ENCODE measurements around the gene PGA5.
"Not testable (repeated sequence)": the region's sequence is repeated elsewhere in the genome, so short reads cannot be mapped to it uniquely, and the experiment has no call there.

PGA5 gene

GRCh38 chr11:61201476-61201875, 39.5 kb upstream of the PGA5 start:
- Histone ChIP-seq H3K4me3 (no peak overlapping the region), H3K27ac (no peak overlapping the region)
- no peak for DNase-seq (ENCODE audit: low spot score)
- TF ChIP-seq CTCF (IDR thresholded peaks at IDR 0.05) = no peak

- H3K4me3 ChIP-seq; DNase-seq (ENCODE audit: low spot score): not testable (repeated sequence)
Observed at GRCh38 chr11:61202950-61203746, 37.8 kb upstream of the PGA5 start, which contains the start of gene PGA3. TSS of gene PGA3 (plus strand) at chr11:61203515. CDS start at chr11:61203565, 50 bp downstream.

GRCh38 chr11:61203873-61204272, 37.1 kb upstream of the PGA5 start:
- H3K4me3 ChIP-seq; H3K27ac ChIP-seq; DNase-seq (ENCODE audit: low spot score): not testable (repeated sequence)

More at GRCh38 chr11:61202950-61203746, 37.8 kb upstream of the PGA5 start, which contains the start of gene PGA3:
- H3K27ac ChIP-seq = not testable (repeated sequence)

GRCh38 chr11:61204502-61205059, 36.4 kb upstream of the PGA5 start:
- H3K27ac ChIP-seq; H3K4me3 ChIP-seq; DNase-seq (ENCODE audit: low spot score): not testable (repeated sequence)

- not testable (repeated sequence) for H3K4me3 ChIP-seq; DNase-seq (ENCODE audit: low spot score); H3K27ac ChIP-seq
Observed at GRCh38 chr11:61207636-61208310, 33.2 kb upstream of the PGA5 start.

GRCh38 chr11:61210629-61211028, 30.3 kb upstream of the PGA5 start:
- not testable (repeated sequence) for H3K4me3 ChIP-seq; DNase-seq (ENCODE audit: low spot score); H3K27ac ChIP-seq

- H3K27ac ChIP-seq; H3K4me3 ChIP-seq; DNase-seq (ENCODE audit: low spot score): not testable (repeated sequence)
Observed at GRCh38 chr11:61211327-61211952, 29.5 kb upstream of the PGA5 start.

- H3K27ac ChIP-seq; DNase-seq (ENCODE audit: low spot score); H3K4me3 ChIP-seq: not testable (repeated sequence)
Observed at GRCh38 chr11:61212202-61212601, 28.8 kb upstream of the PGA5 start.

- not testable (repeated sequence) for H3K27ac ChIP-seq, H3K4me3 ChIP-seq
Observed at GRCh38 chr11:61213711-61214324, 27.2 kb upstream of the PGA5 start.

GRCh38 chr11:61218306-61218705, 22.7 kb upstream of the PGA5 start:
- H3K27ac ChIP-seq; H3K4me3 ChIP-seq; DNase-seq (ENCODE audit: low spot score): not testable (repeated sequence)

More at GRCh38 chr11:61213711-61214324, 27.2 kb upstream of the PGA5 start:
- DNase-seq (ENCODE audit: low spot score) = not testable (repeated sequence)

GRCh38 chr11:61219016-61219415, 22.0 kb upstream of the PGA5 start:
- DNase-seq (ENCODE audit: low spot score) = not testable (repeated sequence)

GRCh38 chr11:61222047-61222446, 18.9 kb upstream of the PGA5 start, which contains the start of gene PGA4:
TSS of gene PGA4 (plus strand) at chr11:61222347. CDS start at chr11:61222401, 54 bp downstream.
- not testable (repeated sequence) for H3K27ac ChIP-seq

More at GRCh38 chr11:61219016-61219415, 22.0 kb upstream of the PGA5 start:
- H3K4me3 ChIP-seq, H3K27ac ChIP-seq: not testable (repeated sequence)

GRCh38 chr11:61222692-61223091, 18.3 kb upstream of the PGA5 start:
- not testable (repeated sequence) for DNase-seq (ENCODE audit: low spot score); H3K4me3 ChIP-seq; H3K27ac ChIP-seq

More at GRCh38 chr11:61222047-61222446, 18.9 kb upstream of the PGA5 start, which contains the start of gene PGA4:
- H3K4me3 ChIP-seq; DNase-seq (ENCODE audit: low spot score): not testable (repeated sequence)

GRCh38 chr11:61226457-61227137, 14.4 kb upstream of the PGA5 start:
- DNase-seq (ENCODE audit: low spot score); H3K27ac ChIP-seq; H3K4me3 ChIP-seq: not testable (repeated sequence)

- H3K4me3 ChIP-seq; H3K27ac ChIP-seq; DNase-seq (ENCODE audit: low spot score): not testable (repeated sequence)
Observed at GRCh38 chr11:61229458-61229857, 11.5 kb upstream of the PGA5 start.

GRCh38 chr11:61231033-61231432, 9.9 kb upstream of the PGA5 start:
- H3K27ac ChIP-seq; DNase-seq (ENCODE audit: low spot score); H3K4me3 ChIP-seq: not testable (repeated sequence)

All from coronary artery (tissue), 2 donors.